H9 (cell line): ENCODE results near the gene TACC2. TPM values are rescaled to one million over a fixed set of nuclear protein-coding genes. Genes with fewer than 3 reads are reported as not detected.
A peak's percentile ranks its signal among the peaks of the same experiment; 100 is the strongest.

ENCODE experiments used
- DNase-seq: peaks from one replicate; pipeline ENCODE4 v3.0.0-alpha.2; 2017
- H2AFZ ChIP-seq: one replicate; pipeline ENCODE4 v1.6.1; 2013; ENCODE audit warnings: mild to moderate bottlenecking, low read length, control low read depth, moderate library complexity
- H2AK5ac ChIP-seq: 2 replicates; pipeline ENCODE4 v1.6.1; 2013; ENCODE audit warnings: low read length, control low read depth, mixed read lengths; ENCODE audit not compliant: insufficient read length
- H2BK120ac ChIP-seq: one replicate; pipeline ENCODE4 v1.6.1; 2013; ENCODE audit warnings: low read depth, mild to moderate bottlenecking, low read length, control low read depth, inconsistent platforms; ENCODE audit not compliant: poor library complexity, severe bottlenecking
- H2BK12ac ChIP-seq: 2 replicates; pipeline ENCODE4 v1.6.1; 2013; ENCODE audit warnings: low read length, control low read depth, mixed read lengths, low read depth; ENCODE audit not compliant: insufficient read length
- H2BK15ac ChIP-seq: 2 replicates; pipeline ENCODE4 v1.6.1; 2013; ENCODE audit warnings: low read depth, low read length, control low read depth
- H2BK20ac ChIP-seq: one replicate; pipeline ENCODE4 v1.6.1; 2013; ENCODE audit warnings: low read depth, mild to moderate bottlenecking, low read length, control low read depth, inconsistent platforms; ENCODE audit not compliant: poor library complexity, severe bottlenecking
- H2BK5ac ChIP-seq: 2 replicates; pipeline ENCODE4 v1.6.1; 2013; ENCODE audit warnings: low read length, control low read depth, mixed read lengths; ENCODE audit not compliant: insufficient read length
- H3K14ac ChIP-seq: 2 replicates; pipeline ENCODE4 v1.6.1; 2013; ENCODE audit warnings: low read length, control low read depth; ENCODE audit not compliant: insufficient read depth
- H3K18ac ChIP-seq: 2 replicates; pipeline ENCODE4 v1.6.1; 2013; ENCODE audit warnings: low read depth, mild to moderate bottlenecking, mixed read lengths, low read length, control low read depth; ENCODE audit not compliant: insufficient read length
- H3K23ac ChIP-seq: 2 replicates; pipeline ENCODE4 v1.6.1; 2013; ENCODE audit warnings: low read length, control low read depth, mixed read lengths, low read depth; ENCODE audit not compliant: insufficient read length
- H3K23me2 ChIP-seq: 2 replicates; pipeline ENCODE4 v1.6.1; 2013; ENCODE audit warnings: low read depth, mild to moderate bottlenecking, mixed read lengths, low read length, control low read depth; ENCODE audit not compliant: insufficient read length, poor library complexity, severe bottlenecking
- H3K27ac ChIP-seq: 2 replicates; pipeline ENCODE4 v1.5.1; 2013; ENCODE audit warnings: low read length, control low read depth, mixed read lengths, low read depth; ENCODE audit not compliant: insufficient read length
- H3K27me3 ChIP-seq: 2 replicates; pipeline ENCODE4 v1.6.1; 2013; ENCODE audit warnings: low read length, control low read depth, inconsistent platforms; ENCODE audit not compliant: insufficient read depth
- H3K4ac ChIP-seq: 2 replicates; pipeline ENCODE4 v1.6.1; 2013; ENCODE audit warnings: low read depth, mild to moderate bottlenecking, control low read depth, inconsistent platforms, low read length, moderate library complexity
- H3K4me1 ChIP-seq: 2 replicates; pipeline ENCODE4 v1.6.1; 2013; ENCODE audit warnings: low read length, control low read depth, inconsistent platforms; ENCODE audit not compliant: insufficient read depth
- H3K4me2 ChIP-seq: 2 replicates; pipeline ENCODE4 v1.6.1; 2013; ENCODE audit warnings: low read length, control low read depth, mixed read lengths; ENCODE audit not compliant: insufficient read length, insufficient read depth
- H3K56ac ChIP-seq: 2 replicates; pipeline ENCODE4 v1.6.1; 2013; ENCODE audit warnings: low read depth, mild to moderate bottlenecking, mixed read lengths, low read length, control low read depth; ENCODE audit not compliant: insufficient read length
- H3K79me1 ChIP-seq: 2 replicates; pipeline ENCODE4 v1.6.1; 2013; ENCODE audit warnings: low read depth, mild to moderate bottlenecking, moderate library complexity, low read length, control low read depth, inconsistent platforms; ENCODE audit not compliant: insufficient read depth, poor library complexity, severe bottlenecking
- H3K79me2 ChIP-seq: 2 replicates; pipeline ENCODE4 v1.6.1; 2013; ENCODE audit warnings: low read length, control low read depth, inconsistent platforms; ENCODE audit not compliant: insufficient read depth
- H3K9ac ChIP-seq: 2 replicates; pipeline ENCODE4 v1.6.1; 2013; ENCODE audit warnings: low read length, control low read depth, mixed read lengths; ENCODE audit not compliant: insufficient read length; ENCODE audit errors: extremely low read depth
- H3K9me3 ChIP-seq: one replicate; pipeline ENCODE4 v1.6.1; 2013; ENCODE audit warnings: low read depth, low read length, inconsistent platforms; ENCODE audit not compliant: control insufficient read depth
- H3T11ph ChIP-seq: one replicate; pipeline ENCODE4 v1.6.1; 2013; ENCODE audit warnings: mild to moderate bottlenecking, low read length, control low read depth, inconsistent platforms
- H4K20me1 ChIP-seq: one replicate; pipeline ENCODE4 v1.6.1; 2013; ENCODE audit not compliant: control insufficient read depth, insufficient read length, insufficient read depth
- H4K5ac ChIP-seq: 2 replicates; pipeline ENCODE4 v1.6.1; 2013; ENCODE audit warnings: low read depth, mild to moderate bottlenecking, mixed read lengths, low read length, control low read depth; ENCODE audit not compliant: insufficient read length
- H4K8ac ChIP-seq: replicated peaks from 2 replicates; pipeline ENCODE4 v1.6.1; 2013; ENCODE audit warnings: low read length, control low read depth, mixed read lengths, low read depth; ENCODE audit not compliant: insufficient read length
- H4K91ac ChIP-seq: 2 replicates; pipeline ENCODE4 v1.6.1; 2013; ENCODE audit warnings: low read depth, mild to moderate bottlenecking, moderate library complexity, mixed read lengths, low read length, control low read depth; ENCODE audit not compliant: insufficient read length
- H3K27ac Mint-ChIP-seq, 3 experiments: 2 replicates in 2 of 3; 3 replicates in 1 of 3; pipeline ENCODE4 v1.8.0; 2020 to 2021; ENCODE audit warnings: mixed read lengths in 3 of 3, mild to moderate bottlenecking in 1 of 3, moderate library complexity in 1 of 3
- H3K27me3 Mint-ChIP-seq: 2 replicates; pipeline ENCODE4 v1.8.0; 2021; ENCODE audit warnings: low read depth, mild to moderate bottlenecking, moderate library complexity, mixed read lengths
- H3K36me3 Mint-ChIP-seq, 3 experiments: 2 replicates in 2 of 3; 3 replicates in 1 of 3; pipeline ENCODE4 v1.8.0; 2020 to 2021; ENCODE audit warnings: low read depth in 3 of 3, mixed read lengths in 3 of 3; ENCODE audit not compliant: insufficient read depth in 1 of 3
- H3K4me1 Mint-ChIP-seq, 2 experiments: 2 replicates each; pipeline ENCODE4 v1.8.0; 2020; ENCODE audit warnings: mixed read lengths in 2 of 2
- H3K4me3 Mint-ChIP-seq, 2 experiments: 2 replicates in 1 of 2; 3 replicates in 1 of 2; pipeline ENCODE4 v1.8.0; 2020 to 2021; ENCODE audit warnings: mild to moderate bottlenecking in 2 of 2, mixed read lengths in 2 of 2, moderate library complexity in 1 of 2
- H3K9me3 Mint-ChIP-seq, 2 experiments: 2 replicates in 1 of 2; 3 replicates in 1 of 2; pipeline ENCODE4 v1.8.0; 2020; ENCODE audit warnings: mild to moderate bottlenecking in 2 of 2, mixed read lengths in 2 of 2, moderate library complexity in 1 of 2
- CTCF ChIP-seq: fragments of 200-600 bp; sonication (generic); conservative IDR thresholded peaks from 3 replicates; pipeline ENCODE4 v1.8.0; 2021; ENCODE audit warnings: antibody characterized with exemption, mild to moderate bottlenecking
- WGBS: extraction: QIAGEN DNeasy Blood & Tissue Kit; methylation state at CpG from one replicate; pipeline ENCODE4 v1.1.7; 2013; ENCODE audit warnings: missing lambda C conversion rate, low lambda C conversion rate, mixed read lengths; ENCODE audit not compliant: insufficient read length; ENCODE audit errors: extremely low coverage; 5-methylcytosine and 5-hydroxymethylcytosine counted together
- total RNA-seq: library from RNA; stranded (reverse); gene quantifications from 2 replicates; pipeline ENCODE4 v1.2.1, GENCODE V29; 2021

TACC2 gene
- total RNA-seq, 1 experiment from 2014 or later, result 58.1 TPM

- peak; percentile 72 for TF ChIP-seq CTCF
- Histone ChIP-seq H3K23ac (no peak within 1 kb of the TSS), H3K18ac (peak within 1 kb of the TSS; percentile 83), H2BK12ac (no peak within 1 kb of the TSS), H4K91ac (no peak within 1 kb of the TSS), H2BK5ac (no peak within 1 kb of the TSS), H3K4ac (no peak within 1 kb of the TSS), H4K20me1 (no peaks in the 10 kb centered on the region), H2AFZ (no peak within 1 kb of the TSS), H3K27ac (no peak within 1 kb of the TSS), H2AK5ac (no peak within 1 kb of the TSS), H3K14ac (peak within 1 kb of the TSS; percentile 92), H3K9me3 (peaks cover 18% of the 10 kb centered on the region), H3K56ac (no peak within 1 kb of the TSS), H3K9ac (peak within 1 kb of the TSS; percentile 74), H2BK15ac (no peak within 1 kb of the TSS), H3K23me2 (peaks cover 6% of the 10 kb centered on the region), H4K8ac (no peak within 1 kb of the TSS), H3K79me2 (peaks cover 2% of the 10 kb centered on the region; the same call in 1 of the 2 replicates), H3K4me2 (peak within 1 kb of the TSS; percentile 97), H3K79me1 (no peaks in the 10 kb centered on the region), H4K5ac (no peak within 1 kb of the TSS), H2BK120ac (no peak within 1 kb of the TSS), H3T11ph (no peak within 1 kb of the TSS), H3K27me3 (no peaks in the 10 kb centered on the region), H2BK20ac (no peak within 1 kb of the TSS), H3K4me1 (no peaks in the 10 kb centered on the region; the same call in 1 of the 2 replicates)
- Mint-ChIP-seq H3K27ac (peak within 1 kb of the TSS in 1 of 3 experiments; percentile 64; a peak in 1 of 7 replicates), H3K4me3 (peak within 1 kb of the TSS; percentile 81 to 88), H3K4me1 (peaks cover 11 to 15% of the 10 kb centered on the region in 2 experiments), H3K9me3 (peaks cover 20 to 29% of the 10 kb centered on the region in 2 experiments), H3K27me3 (peaks cover 5% of the 10 kb centered on the region), H3K36me3 (peaks cover 28 to 54% (median 51%) of the 10 kb centered on the region in 3 experiments)
- peak; percentile 39 for DNase-seq
- WGBS, result no CpG with 5 or more reads among the region's 101 CpGs
Measured at GRCh38 chr10:121974535-121975294, 14.2 kb upstream of the TACC2 start, which contains the start of gene NSMCE4A. Gene NSMCE4A, minus strand, starts transcription at chr10:121975217. Its CDS starts 52 bp downstream, at chr10:121975165.
